Breast epithelium (tissue), 3 donors: ENCODE measurements around the gene CCND1.

Experiments used
- CTCF ChIP-seq, 3 donors: fragments of 450-650 bp; IDR thresholded peaks; one replicate each; pipeline ENCODE4 v1.5.1; 2016 to 2017; ENCODE audit warnings: antibody characterized with exemption in 3 of 3, mild to moderate bottlenecking in 3 of 3, moderate library complexity in 3 of 3
- POLR2A ChIP-seq: fragments of 450-650 bp; IDR thresholded peaks from one replicate; pipeline ENCODE4 v1.6.1; 2016; ENCODE audit warnings: antibody characterized with exemption, mild to moderate bottlenecking, moderate library complexity
- POLR2AphosphoS5 ChIP-seq, 3 donors: sonication (generic); formaldehyde crosslinking; IDR thresholded peaks; one replicate each; pipeline ENCODE4 v1.6.1; 2017; ENCODE audit warnings: antibody characterized with exemption in 3 of 3

GRCh38 chr11:69598147-69598546, 42.8 kb upstream of the CCND1 start:
- TF ChIP-seq POLR2AphosphoS5 (IDR thresholded peaks at IDR 0.05) = no peak
- TF ChIP-seq POLR2A = no peak
- TF ChIP-seq CTCF (IDR thresholded peaks at IDR 0.05) = no peak
